K562 (cell line): ENCODE measurements around the gene RAD17. TPM values are rescaled to one million over a fixed set of nuclear protein-coding genes. Genes with fewer than 3 reads are reported as not detected.

Experiments
- ATAC-seq: fragments of 200-7000 bp; cut with Tn5 transposase; 3 replicates; pipeline ENCODE4 v1.9.1; 2020; ENCODE audit warnings: moderate library complexity
- BruUV-seq: library from RNA; stranded (reverse); fragments of 400-500 nt; replicated peaks from 2 replicates; lab custom pipeline; 2021; lab: Mats Ljungman, UMichigan
- CTCF ChIA-PET: fragments of 300-600 bp; formaldehyde crosslinking; extraction: SDS; loops from one replicate; lab custom pipeline; 2021; ENCODE audit warnings: low intra/inter-chr PET ratio; lab: Yijun Ruan, JAX
- POLR2A ChIA-PET: fragments of 300-600, 350-650 bp; sonication (Branson Sonifier 250); formaldehyde crosslinking; extraction: SDS; loops from one replicate; lab custom pipeline; 2021; ENCODE audit warnings: antibody characterized with exemption, inconsistent platforms; lab: Yijun Ruan, JAX
- DNase-seq, 4 experiments: peaks; one replicate each; pipeline versions ENCODE4 v3.0.0 to v3.0.0-alpha.2; 2011 to 2018; ENCODE audit warnings: low spot score in 3 of 4, mixed read lengths in 3 of 4; ENCODE audit errors: extremely low read depth in 1 of 4
- FAIRE-seq: peaks from 2 replicates; lab custom pipeline; 2011; peaks lifted over from hg19 to GRCh38; lab: Jason Lieb, UNC
- H2AFZ ChIP-seq: 2 replicates; pipeline ENCODE4 v1.6.0; 2011; ENCODE audit warnings: low read depth, low read length, control low read depth, inconsistent platforms
- H3K27ac ChIP-seq: fragments of 200-600 bp; 3 replicates; pipeline ENCODE4 v1.8.0; 2011; ENCODE audit warnings: low read depth, mild to moderate bottlenecking, control low read depth, inconsistent platforms, low read length, moderate library complexity, mixed read lengths; ENCODE audit errors: extremely low read depth
- H3K27me3 ChIP-seq, 2 experiments: fragments of 300-600 bp in 1 of 2; 2 replicates in 1 of 2; 3 replicates in 1 of 2; pipeline versions ENCODE4 v1.6.0 to v1.8.0; 2011; ENCODE audit warnings: inconsistent platforms in 2 of 2, low read length in 2 of 2, mild to moderate bottlenecking in 1 of 2, mixed read lengths in 1 of 2, moderate library complexity in 1 of 2; ENCODE audit not compliant: control insufficient read depth in 2 of 2, insufficient read depth in 2 of 2
- H3K36me3 ChIP-seq: fragments of 300-600 bp; 3 replicates; pipeline ENCODE4 v1.8.0; 2011; ENCODE audit warnings: mild to moderate bottlenecking, low read length, inconsistent platforms; ENCODE audit not compliant: control insufficient read depth, insufficient read depth
- H3K4me1 ChIP-seq, 2 experiments: fragments of 200-600 bp in 1 of 2; replicated peaks in 1 of 2; 2 replicates in 1 of 2; 3 replicates in 1 of 2; pipeline versions ENCODE4 v1.5.1 to v1.8.0; 2011; ENCODE audit warnings: inconsistent platforms in 2 of 2, low read length in 2 of 2, mild to moderate bottlenecking in 1 of 2, mixed read lengths in 1 of 2, moderate library complexity in 1 of 2; ENCODE audit not compliant: control insufficient read depth in 2 of 2, insufficient read depth in 2 of 2
- H3K4me2 ChIP-seq: 2 replicates; pipeline ENCODE4 v1.6.1; 2011; ENCODE audit warnings: low read length, control low read depth, inconsistent platforms, mixed read lengths; ENCODE audit not compliant: insufficient read depth
- H3K4me3 ChIP-seq: fragments of 200-600 bp; sonication (generic), shearing (Covaris generic); 2 replicates; pipeline ENCODE4 v1.5.1; 2016; ENCODE audit warnings: control low read depth, inconsistent platforms
- H3K79me2 ChIP-seq: fragments of 200-600 bp; 3 replicates; pipeline ENCODE4 v1.8.0; 2011; ENCODE audit warnings: low read length, inconsistent platforms; ENCODE audit not compliant: control insufficient read depth, insufficient read depth
- H3K9ac ChIP-seq, 2 experiments: 2 replicates each; pipeline versions ENCODE4 v1.6.0 to v1.6.1; 2011; ENCODE audit warnings: low read depth in 2 of 2, low read length in 2 of 2, control low read depth in 1 of 2, inconsistent platforms in 1 of 2, mild to moderate bottlenecking in 1 of 2, mixed read lengths in 1 of 2; ENCODE audit not compliant: insufficient read depth in 1 of 2
- H3K9me1 ChIP-seq: one replicate; pipeline ENCODE4 v1.6.0; 2011; ENCODE audit warnings: inconsistent platforms, mild to moderate bottlenecking, low read length, moderate library complexity; ENCODE audit not compliant: control insufficient read depth, insufficient read depth
- H3K9me3 ChIP-seq: replicated peaks from 2 replicates; pipeline ENCODE4 v1.5.1; 2011; ENCODE audit warnings: low read depth, low read length, inconsistent platforms; ENCODE audit not compliant: control insufficient read depth, insufficient read depth
- H4K20me1 ChIP-seq: replicated peaks from 2 replicates; pipeline ENCODE4 v1.6.1; 2011; ENCODE audit warnings: low read length, inconsistent platforms, mixed read lengths; ENCODE audit not compliant: control insufficient read depth, insufficient read depth
- BCOR ChIP-seq: fragments of 450-650 bp; IDR thresholded peaks from 2 replicates; pipeline ENCODE4 v1.6.1; 2016
- CCAR2 ChIP-seq: fragments of 200-400 bp; formaldehyde crosslinking; IDR thresholded peaks from 2 replicates; pipeline ENCODE4 v1.6.1; 2017; ENCODE audit warnings: mild to moderate bottlenecking, low read depth, low read length
- CXXC5 ChIP-seq: fragments of 250-450 bp; sonication (Bioruptor Pico); IDR thresholded peaks from 2 replicates; pipeline ENCODE4 v1.8.0; 2022; ENCODE audit warnings: inconsistent platforms, mild to moderate bottlenecking, moderate library complexity
- MED1 ChIP-seq: sonication (generic); formaldehyde crosslinking; IDR thresholded peaks from 2 replicates; pipeline ENCODE4 v1.8.1; 2023; ENCODE audit warnings: missing genetic modification reagents, borderline replicate concordance
- THRAP3 ChIP-seq: fragments of 450-650 bp; IDR thresholded peaks from 2 replicates; pipeline ENCODE4 v1.6.1; 2016; ENCODE audit warnings: mild to moderate bottlenecking, inconsistent platforms, borderline replicate concordance
- XRCC5 ChIP-seq: fragments of 200-400 bp; formaldehyde crosslinking; IDR thresholded peaks from 2 replicates; pipeline ENCODE4 v1.6.1; 2017; ENCODE audit warnings: low read depth, mild to moderate bottlenecking, low read length
- ZC3H8 ChIP-seq: fragments of 450-650 bp; IDR thresholded peaks from 2 replicates; pipeline ENCODE4 v1.6.1; 2017
- ZNF766 ChIP-seq: fragments of 200-800 bp; sonication (Bioruptor generic); conservative IDR thresholded peaks from 2 replicates; pipeline ENCODE4 v1.6.1; 2016; ENCODE audit warnings: missing genetic modification characterization, missing compliant biosample characterization
- ZNF778 ChIP-seq: fragments of 450-650 bp; formaldehyde crosslinking; IDR thresholded peaks from 2 replicates; pipeline ENCODE4 v1.4.0; 2020; ENCODE audit warnings: mild to moderate bottlenecking, moderate library complexity
- WGBS: fragments of 100-300 bp; shearing (Covaris generic); methylation state at CpG from one replicate; pipeline ENCODE4 v1.1.6; 2016; ENCODE audit warnings: low coverage, mixed read lengths; ENCODE audit not compliant: insufficient coverage; ENCODE audit errors: missing lambda C conversion rate; 5-methylcytosine and 5-hydroxymethylcytosine counted together
- in situ Hi-C: fragments of 300-500 bp; cut with MboI; formaldehyde crosslinking; loops from 4 replicates; pipeline ENCODE4 v1.15.0; 2018; ENCODE audit warnings: inconsistent platforms, mixed read lengths
- intact Hi-C: fragments of 100-400 bp; cut with micrococcal nuclease; formaldehyde crosslinking; loops from 2 replicates; pipeline ENCODE4 v1.14.2; 2022
- polyA plus RNA-seq, 8 experiments: library from polyadenylated mRNA; depleted of rRNA in 4 of 8; stranded (reverse) in 5 of 8; unstranded in 3 of 8; fragments of >200 nt; fragmentation: Nextera tagmentation in 2 of 8; fragmentation: Illumina TruSeq in 1 of 8; extraction: Ambion mirVana in 2 of 8; extraction: Trizol in 1 of 8; gene quantifications; 2 replicates each; pipeline versions ENCODE4 v1.2.1 to v1.2.3, GENCODE V29; 2011 to 2014; ENCODE audit warnings: inconsistent platforms in 1 of 8, missing spikeins in 1 of 8
- total RNA-seq, 7 experiments: library from RNA; depleted of rRNA in 6 of 7; stranded (reverse); fragments of >200 nt in 6 of 7; fragmentation: Illumina TruSeq in 2 of 7; extraction: Trizol in 2 of 7; gene quantifications; 2 replicates each; pipeline versions ENCODE4 v1.2.1 to v1.2.3, GENCODE V29; 2011 to 2021; ENCODE audit warnings: low replicate concordance in 1 of 7
- TF ChIP-seq, protein P1 (sequence below): fragments of 450-650 bp; IDR thresholded peaks from 2 replicates; pipeline ENCODE4 v1.6.1; 2017; ENCODE audit warnings: antibody characterized with exemption
- TF ChIP-seq, protein P2 (sequence below): sonication (generic); formaldehyde crosslinking; IDR thresholded peaks from 2 replicates; pipeline ENCODE4 v1.8.1; 2023; ENCODE audit warnings: mild to moderate bottlenecking, missing genetic modification reagents
- TF ChIP-seq, protein P3 (sequence below): fragments of 450-650 bp; IDR thresholded peaks from 2 replicates; pipeline ENCODE4 v1.6.1; 2016; ENCODE audit warnings: antibody characterized with exemption

The RAD17 gene
- total and polyA plus RNA-seq, 9 of the 15 experiments (the other 6 are each of a cell fraction or from before 2014, with no cell fraction given), result 21.1 to 50.1 (median 40.1) TPM

DNA sequence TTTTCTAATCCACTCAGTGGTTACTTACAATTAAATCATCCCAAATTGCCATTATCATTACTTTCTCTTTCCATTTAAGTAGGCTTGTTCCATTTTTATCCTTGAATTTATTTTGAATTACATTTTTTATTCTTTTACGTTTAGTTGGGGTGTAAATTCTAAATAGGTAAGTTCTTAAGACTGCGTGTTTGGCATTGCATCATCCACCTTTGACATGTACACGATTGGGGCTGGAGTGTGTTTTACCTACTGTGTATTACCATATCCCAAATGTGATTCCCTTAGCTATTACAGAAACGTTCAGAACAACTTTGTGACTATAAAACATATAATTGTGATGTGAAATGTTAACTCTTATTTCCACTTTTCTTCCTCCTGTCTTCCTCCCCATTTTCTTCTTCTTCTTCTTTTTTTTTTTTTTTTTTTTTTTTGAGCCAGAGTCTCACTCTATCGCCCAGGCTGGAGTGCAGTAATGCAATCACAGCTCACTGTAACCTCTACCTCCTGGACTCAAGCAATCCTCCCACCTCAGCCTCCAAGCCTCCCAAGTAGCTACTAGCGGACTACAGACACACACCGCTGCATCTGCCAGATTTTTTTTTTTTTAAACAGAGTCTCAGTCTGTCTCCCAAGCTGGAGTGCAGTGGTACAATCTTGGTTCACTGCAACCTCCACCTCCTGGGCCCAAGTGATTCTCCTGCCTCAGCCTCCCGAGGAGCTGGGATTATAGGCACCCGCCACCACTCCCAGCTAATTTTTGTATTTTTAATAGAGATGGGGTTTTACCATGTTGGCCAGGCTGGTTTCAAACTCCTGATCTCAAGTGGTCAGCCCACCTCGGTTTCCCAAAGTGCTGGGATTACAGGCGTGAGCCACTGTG lies 62.0 kb downstream of the RAD17 start (continued):
- TF ChIP-seq, protein P1, sequence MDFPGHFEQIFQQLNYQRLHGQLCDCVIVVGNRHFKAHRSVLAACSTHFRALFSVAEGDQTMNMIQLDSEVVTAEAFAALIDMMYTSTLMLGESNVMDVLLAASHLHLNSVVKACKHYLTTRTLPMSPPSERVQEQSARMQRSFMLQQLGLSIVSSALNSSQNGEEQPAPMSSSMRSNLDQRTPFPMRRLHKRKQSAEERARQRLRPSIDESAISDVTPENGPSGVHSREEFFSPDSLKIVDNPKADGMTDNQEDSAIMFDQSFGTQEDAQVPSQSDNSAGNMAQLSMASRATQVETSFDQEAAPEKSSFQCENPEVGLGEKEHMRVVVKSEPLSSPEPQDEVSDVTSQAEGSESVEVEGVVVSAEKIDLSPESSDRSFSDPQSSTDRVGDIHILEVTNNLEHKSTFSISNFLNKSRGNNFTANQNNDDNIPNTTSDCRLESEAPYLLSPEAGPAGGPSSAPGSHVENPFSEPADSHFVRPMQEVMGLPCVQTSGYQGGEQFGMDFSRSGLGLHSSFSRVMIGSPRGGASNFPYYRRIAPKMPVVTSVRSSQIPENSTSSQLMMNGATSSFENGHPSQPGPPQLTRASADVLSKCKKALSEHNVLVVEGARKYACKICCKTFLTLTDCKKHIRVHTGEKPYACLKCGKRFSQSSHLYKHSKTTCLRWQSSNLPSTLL, result no peak
- TF ChIP-seq BCOR (no peak), CCAR2 (no peak), CXXC5 (CRISPR knock-in tag) (no peak), XRCC5 (no peak)

DNA sequence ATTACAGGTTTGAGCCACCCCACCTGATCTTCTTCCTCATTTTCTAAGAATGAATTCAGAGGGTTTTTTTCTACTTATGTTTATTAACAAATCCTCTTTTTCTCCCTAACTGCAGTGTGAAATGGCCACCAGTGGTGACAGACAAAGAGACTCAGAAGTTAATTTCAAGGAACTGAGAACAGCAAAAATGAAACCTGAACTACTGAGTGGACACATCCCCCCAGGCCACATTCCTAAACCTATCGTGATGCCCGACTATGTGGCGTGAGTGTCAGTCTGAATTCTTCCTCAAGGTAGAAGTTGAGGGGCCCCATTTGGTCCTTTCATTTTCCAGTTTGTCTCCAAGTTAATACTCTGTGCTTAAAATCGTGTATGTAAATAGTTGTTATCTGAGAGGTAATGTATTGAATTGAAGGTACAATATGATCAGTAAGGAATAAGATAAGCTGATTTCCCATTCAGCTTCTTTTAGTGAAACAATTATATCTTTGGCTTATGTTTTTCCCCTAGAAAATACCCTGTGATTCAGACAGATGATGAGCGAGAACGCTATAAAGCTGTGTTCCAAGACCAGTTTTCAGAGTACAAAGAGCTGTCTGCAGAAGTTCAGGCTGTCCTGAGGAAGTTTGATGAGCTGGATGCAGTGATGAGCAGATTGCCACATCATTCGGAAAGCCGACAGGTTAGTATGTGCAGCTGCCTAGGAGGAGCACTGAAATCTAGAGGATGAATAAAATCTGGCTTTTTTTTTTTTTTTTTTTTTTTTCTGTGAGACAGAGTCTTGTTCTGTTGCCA lies 63.0 kb downstream of the RAD17 start:
- Histone ChIP-seq H3K9me1 (no peaks in the 10 kb centered on the region), H3K4me3 (no peak overlapping the region), H3K4me1 (no peaks in the 10 kb centered on the region), H3K9ac (no peak overlapping the region), H3K9me3 (no peaks in the 10 kb centered on the region), H3K4me2 (no peak overlapping the region), H3K27ac (no peak overlapping the region), H4K20me1 (no peaks in the 10 kb centered on the region), H3K79me2 (no peaks in the 10 kb centered on the region), H2AFZ (peak overlapping the region; percentile 57; the same call in 1 of the 2 replicates), H3K36me3 (no peaks in the 10 kb centered on the region), H3K27me3 (no peaks in the 10 kb centered on the region)
- no peak for DNase-seq
- intact Hi-C loops, result no loop called here
- ChIA-PET CTCF (no interaction called here), POLR2A (no interaction called here)
- no TSS peak for BruUV-seq
- WGBS, result 58% methylated on average over 8 of the region's 8 CpGs
- in situ Hi-C loops, result no loop called here
- FAIRE-seq, result no peak
- no peak for ATAC-seq
- TF ChIP-seq, protein P2, sequence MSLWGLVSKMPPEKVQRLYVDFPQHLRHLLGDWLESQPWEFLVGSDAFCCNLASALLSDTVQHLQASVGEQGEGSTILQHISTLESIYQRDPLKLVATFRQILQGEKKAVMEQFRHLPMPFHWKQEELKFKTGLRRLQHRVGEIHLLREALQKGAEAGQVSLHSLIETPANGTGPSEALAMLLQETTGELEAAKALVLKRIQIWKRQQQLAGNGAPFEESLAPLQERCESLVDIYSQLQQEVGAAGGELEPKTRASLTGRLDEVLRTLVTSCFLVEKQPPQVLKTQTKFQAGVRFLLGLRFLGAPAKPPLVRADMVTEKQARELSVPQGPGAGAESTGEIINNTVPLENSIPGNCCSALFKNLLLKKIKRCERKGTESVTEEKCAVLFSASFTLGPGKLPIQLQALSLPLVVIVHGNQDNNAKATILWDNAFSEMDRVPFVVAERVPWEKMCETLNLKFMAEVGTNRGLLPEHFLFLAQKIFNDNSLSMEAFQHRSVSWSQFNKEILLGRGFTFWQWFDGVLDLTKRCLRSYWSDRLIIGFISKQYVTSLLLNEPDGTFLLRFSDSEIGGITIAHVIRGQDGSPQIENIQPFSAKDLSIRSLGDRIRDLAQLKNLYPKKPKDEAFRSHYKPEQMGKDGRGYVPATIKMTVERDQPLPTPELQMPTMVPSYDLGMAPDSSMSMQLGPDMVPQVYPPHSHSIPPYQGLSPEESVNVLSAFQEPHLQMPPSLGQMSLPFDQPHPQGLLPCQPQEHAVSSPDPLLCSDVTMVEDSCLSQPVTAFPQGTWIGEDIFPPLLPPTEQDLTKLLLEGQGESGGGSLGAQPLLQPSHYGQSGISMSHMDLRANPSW (CRISPR knock-in tag), result no peak
- TF ChIP-seq THRAP3, result no peak
- TF ChIP-seq ZNF766, result no peak
- no peak for TF ChIP-seq ZC3H8
- TF ChIP-seq, protein P3, sequence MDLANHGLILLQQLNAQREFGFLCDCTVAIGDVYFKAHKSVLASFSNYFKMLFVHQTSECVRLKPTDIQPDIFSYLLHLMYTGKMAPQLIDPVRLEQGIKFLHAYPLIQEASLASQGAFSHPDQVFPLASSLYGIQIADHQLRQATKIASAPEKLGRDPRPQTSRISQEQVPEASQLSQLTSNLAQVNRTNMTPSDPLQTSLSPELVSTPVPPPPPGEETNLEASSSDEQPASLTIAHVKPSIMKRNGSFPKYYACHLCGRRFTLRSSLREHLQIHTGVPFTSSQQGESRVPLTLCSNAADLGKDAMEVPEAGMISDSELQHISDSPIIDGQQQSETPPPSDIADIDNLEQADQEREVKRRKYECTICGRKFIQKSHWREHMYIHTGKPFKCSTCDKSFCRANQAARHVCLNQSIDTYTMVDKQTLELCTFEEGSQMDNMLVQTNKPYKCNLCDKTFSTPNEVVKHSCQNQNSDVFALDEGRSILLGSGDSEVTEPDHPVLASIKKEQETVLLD, result no peak
- TF ChIP-seq ZNF778, result no peak
- TF ChIP-seq MED1 (CRISPR knock-in tag), result no peak
